ENCODE data around the gene HELLS. TPM values are rescaled to one million over a fixed set of nuclear protein-coding genes. Genes with fewer than 3 reads are reported as not detected.
A peak's percentile ranks its signal among the peaks of the same experiment; 100 is the strongest.

The HELLS gene
- total RNA-seq, 1 experiment from 2014 or later = 291 TPM

DNA sequence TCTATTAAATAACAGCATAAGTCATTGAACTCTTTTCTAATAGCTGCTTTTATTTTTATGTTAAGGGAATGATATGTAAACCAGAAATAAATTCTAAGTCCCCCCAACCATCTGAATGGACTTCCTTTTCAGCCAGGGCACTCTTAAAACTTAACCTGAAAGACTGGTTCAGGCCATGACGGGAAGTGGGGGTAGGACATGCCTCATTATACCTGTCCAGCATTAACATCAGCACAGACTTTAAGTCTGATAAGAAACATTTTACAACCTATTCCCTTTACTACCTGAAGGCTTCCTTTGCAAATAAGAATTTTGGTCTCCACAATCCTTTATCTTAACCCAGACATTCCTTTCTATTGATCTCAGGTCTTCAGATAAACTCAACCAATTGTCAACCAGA, 81.9 kb downstream of the HELLS start:
- Histone ChIP-seq H2BK20ac (ENCODE audit: low read depth, low read length, poor library complexity, severe bottlenecking) (no peak overlapping the region), H3K23me2 (ENCODE audit: insufficient read length, low read depth, low read length, poor library complexity, severe bottlenecking) (no peaks in the 10 kb centered on the region), H3K27ac (ENCODE audit: insufficient read length, low read depth, low read length) (no peak overlapping the region), H3K79me1 (ENCODE audit: insufficient read depth, low read depth, low read length, poor library complexity, severe bottlenecking) (no peaks in the 10 kb centered on the region), H3K56ac (ENCODE audit: insufficient read length, low read depth, low read length) (no peak overlapping the region), H2BK120ac (ENCODE audit: low read depth, low read length, poor library complexity, severe bottlenecking) (no peak overlapping the region), H3K4ac (ENCODE audit: low read depth, low read length) (no peak overlapping the region), H3K14ac (ENCODE audit: insufficient read depth, low read length) (no peak overlapping the region), H3K9ac (ENCODE audit: extremely low read depth, insufficient read length, low read length) (no peak overlapping the region), H4K91ac (ENCODE audit: insufficient read length, low read depth, low read length) (no peak overlapping the region), H2BK12ac (ENCODE audit: insufficient read length, low read depth, low read length) (no peak overlapping the region), H4K20me1 (ENCODE audit: control insufficient read depth, insufficient read depth, insufficient read length) (no peaks in the 10 kb centered on the region), H3K4me1 (ENCODE audit: insufficient read depth, low read length) (peaks cover 7% of the 10 kb centered on the region), H4K5ac (ENCODE audit: insufficient read length, low read depth, low read length) (no peak overlapping the region), H3K79me2 (ENCODE audit: insufficient read depth, low read length) (no peaks in the 10 kb centered on the region), H2BK15ac (ENCODE audit: low read depth, low read length) (no peak overlapping the region), H2AFZ (ENCODE audit: low read length) (no peak overlapping the region), H2AK5ac (ENCODE audit: insufficient read length, low read length) (no peak overlapping the region), H3K23ac (ENCODE audit: insufficient read length, low read depth, low read length) (no peak overlapping the region), H4K8ac (replicated peaks; ENCODE audit: insufficient read length, low read depth, low read length) (no peak overlapping the region), H3K27me3 (ENCODE audit: insufficient read depth, low read length) (no peaks in the 10 kb centered on the region), H3T11ph (ENCODE audit: low read length) (no peak overlapping the region), H3K18ac (ENCODE audit: insufficient read length, low read depth, low read length) (no peak overlapping the region), H3K4me2 (ENCODE audit: insufficient read depth, insufficient read length, low read length) (no peak overlapping the region), H2BK5ac (ENCODE audit: insufficient read length, low read length) (no peak overlapping the region), H3K9me3 (ENCODE audit: control insufficient read depth, low read depth, low read length) (no peaks in the 10 kb centered on the region)
- Mint-ChIP-seq H3K4me1 (peaks cover 30 to 40% of the 10 kb centered on the region in 2 experiments), H3K4me3 (no peak overlapping the region), H3K27ac (0 out of 7 replicates have a peak overlapping the region, but pooled peaks of 1 of the 3 experiments have one; percentile 36), H3K36me3 (ENCODE audit: insufficient read depth in 1 of 3, low read depth in 3 of 3) (peaks cover 18 to 24% (median 20%) of the 10 kb centered on the region in 3 experiments), H3K27me3 (ENCODE audit: low read depth) (no peaks in the 10 kb centered on the region), H3K9me3 (peaks cover 10 to 20% of the 10 kb centered on the region in 2 experiments)
- no CpG with 5 or more reads among the region's 1 CpG for whole genome bisulfite sequencing (ENCODE audit: extremely low coverage, insufficient read length, low lambda C conversion rate)
- TF ChIP-seq, protein P1, sequence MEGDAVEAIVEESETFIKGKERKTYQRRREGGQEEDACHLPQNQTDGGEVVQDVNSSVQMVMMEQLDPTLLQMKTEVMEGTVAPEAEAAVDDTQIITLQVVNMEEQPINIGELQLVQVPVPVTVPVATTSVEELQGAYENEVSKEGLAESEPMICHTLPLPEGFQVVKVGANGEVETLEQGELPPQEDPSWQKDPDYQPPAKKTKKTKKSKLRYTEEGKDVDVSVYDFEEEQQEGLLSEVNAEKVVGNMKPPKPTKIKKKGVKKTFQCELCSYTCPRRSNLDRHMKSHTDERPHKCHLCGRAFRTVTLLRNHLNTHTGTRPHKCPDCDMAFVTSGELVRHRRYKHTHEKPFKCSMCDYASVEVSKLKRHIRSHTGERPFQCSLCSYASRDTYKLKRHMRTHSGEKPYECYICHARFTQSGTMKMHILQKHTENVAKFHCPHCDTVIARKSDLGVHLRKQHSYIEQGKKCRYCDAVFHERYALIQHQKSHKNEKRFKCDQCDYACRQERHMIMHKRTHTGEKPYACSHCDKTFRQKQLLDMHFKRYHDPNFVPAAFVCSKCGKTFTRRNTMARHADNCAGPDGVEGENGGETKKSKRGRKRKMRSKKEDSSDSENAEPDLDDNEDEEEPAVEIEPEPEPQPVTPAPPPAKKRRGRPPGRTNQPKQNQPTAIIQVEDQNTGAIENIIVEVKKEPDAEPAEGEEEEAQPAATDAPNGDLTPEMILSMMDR (conservative IDR thresholded peaks at IDR 0.05) = no peak
- DNase-seq = no peak

All from H9 (cell line).